Prostate gland (tissue), 2 donors: ENCODE measurements around the gene FEN1.

Experiments used
- CTCF ChIP-seq, 4 experiments: fragments of 200-600 bp in 2 of 4; fragments of 450-650 bp in 2 of 4; sonication (generic) in 2 of 4; IDR thresholded peaks; 1 replicate in 3 of 4; 2 replicates in 1 of 4; pipeline ENCODE4 v1.5.1; 2016 to 2019; ENCODE audit warnings: antibody characterized with exemption in 4 of 4, mild to moderate bottlenecking in 2 of 4, moderate library complexity in 2 of 4
- POLR2AphosphoS5 ChIP-seq: sonication (generic); formaldehyde crosslinking; IDR thresholded peaks from one replicate; pipeline ENCODE4 v1.6.1; 2017; ENCODE audit warnings: antibody characterized with exemption

GRCh38 chr11:61754534-61755482 lies 37.9 kb upstream of the FEN1 start:
- TF ChIP-seq CTCF (IDR thresholded peaks at IDR 0.05): no peak
- TF ChIP-seq POLR2AphosphoS5: no peak
